Esophagus squamous epithelium (tissue), 5 donors: ENCODE measurements around the gene MS4A6A. TPM values are rescaled to one million over a fixed set of nuclear protein-coding genes. Genes with fewer than 3 reads are reported as not detected.

ENCODE experiments used
- DNase-seq: peaks from one replicate; lab custom pipeline; 2025; lab: John Stamatoyannopoulos, UW
- H3K27ac ChIP-seq, 4 donors: fragments of 200-600 bp; sonication (generic); one replicate each; pipeline ENCODE4 v1.5.1; 2016 to 2019; ENCODE audit warnings: mild to moderate bottlenecking in 1 of 4
- H3K27me3 ChIP-seq, 4 donors: fragments of 200-600 bp; sonication (generic); 1 replicate in 3 of 4; 2 replicates in 1 of 4; pipeline versions ENCODE4 v1.5.1 to v1.6.0; 2017 to 2021; ENCODE audit warnings: antibody characterized with exemption in 1 of 4
- H3K36me3 ChIP-seq, 3 donors: fragments of 200-600 bp; sonication (generic); one replicate each; pipeline ENCODE4 v1.5.1; 2016 to 2019
- H3K4me1 ChIP-seq, 3 donors: fragments of 200-600 bp; sonication (generic); one replicate each; pipeline ENCODE4 v1.5.1; 2017 to 2019
- H3K4me3 ChIP-seq, 4 donors: fragments of 200-600 bp; sonication (generic); 1 replicate in 3 of 4; 2 replicates in 1 of 4; pipeline ENCODE4 v1.5.1; 2016 to 2019; ENCODE audit warnings: mild to moderate bottlenecking in 2 of 4, moderate library complexity in 1 of 4
- H3K9me3 ChIP-seq, 3 donors: fragments of 200-600 bp; sonication (generic); one replicate each; pipeline ENCODE4 v1.5.1; 2016 to 2019
- CTCF ChIP-seq, 6 experiments: fragments of 450-650 bp in 4 of 6; fragments of 200-600 bp in 2 of 6; sonication (generic) in 2 of 6; IDR thresholded peaks; one replicate each; pipeline ENCODE4 v1.5.1; 2016 to 2019; ENCODE audit warnings: antibody characterized with exemption in 6 of 6, mild to moderate bottlenecking in 4 of 6, moderate library complexity in 4 of 6
- POLR2A ChIP-seq, 4 donors: fragments of 450-650 bp; IDR thresholded peaks; one replicate each; pipeline ENCODE4 v1.6.1; 2017; ENCODE audit warnings: antibody characterized with exemption in 4 of 4, mild to moderate bottlenecking in 4 of 4, moderate library complexity in 3 of 4
- WGBS, 2 donors: methylation state at CpG; one replicate each; pipeline ENCODE4 v1.1.5; 2018; 5-methylcytosine and 5-hydroxymethylcytosine counted together
- intact Hi-C: fragments of 100-400 bp; cut with DNase I; formaldehyde crosslinking; loops from one replicate; pipeline ENCODE4 v1.15.0; 2022
- small RNA-seq, 4 donors: library from RNA; depleted of rRNA; stranded (forward); fragments of <200 nt; gene quantifications; one replicate each; pipeline ENCODE3, GENCODE V24; 2016
- total RNA-seq, 4 donors: library from RNA; depleted of rRNA; stranded (reverse); fragments of >200 nt; gene quantifications; one replicate each; pipeline ENCODE4 v1.1.0, GENCODE V29; 2016
- donor health status: DM: yes; HTN: yes; CAD: no.

The MS4A6A gene
- total RNA-seq, 4 donors from 2014 or later = 2.7 to 87.7 (median 23.7) TPM

GRCh38 chr11:60125956-60126585 is 56.8 kb downstream of the MS4A6A start:
- H3K27me3 ChIP-seq = no peaks in the 10 kb centered on the region

GRCh38 chr11:60124802-60125432 is 58.0 kb downstream of the MS4A6A start:
- TF ChIP-seq POLR2A (IDR thresholded peaks at IDR 0.05) (no peak), CTCF (IDR thresholded peaks at IDR 0.05) (no peak)
- H3K9me3 ChIP-seq = no peaks in the 10 kb centered on the region
- no peaks in the 10 kb centered on the region for H3K27me3 ChIP-seq
- no peaks in the 10 kb centered on the region for H3K36me3 ChIP-seq
- no peaks in the 10 kb centered on the region for H3K4me1 ChIP-seq
- no peak overlapping the region for H3K27ac ChIP-seq
- H3K4me3 ChIP-seq = no peak overlapping the region
- no peak for DNase-seq
- intact Hi-C loops = no loop called here
- WGBS, 2 donors = 52 to 56% methylated on average over 10 to 11 of the region's 11 CpGs

More at GRCh38 chr11:60125956-60126585, 56.8 kb downstream of the MS4A6A start:
- H3K4me1 ChIP-seq = no peaks in the 10 kb centered on the region
- no peaks in the 10 kb centered on the region for H3K9me3 ChIP-seq
- H3K27ac ChIP-seq = no peak overlapping the region
- TF ChIP-seq POLR2A (IDR thresholded peaks at IDR 0.05) = no peak
- no peak for TF ChIP-seq CTCF (IDR thresholded peaks at IDR 0.05)
- no peak overlapping the region for H3K4me3 ChIP-seq
- DNase-seq = no peak
- intact Hi-C loops = no loop called here
- no peaks in the 10 kb centered on the region for H3K36me3 ChIP-seq

Small RNAs within 50 kb of the gene (small RNA-seq; reads per million reads assigned to genes)
- gene MIR6503 = 0 to 0.71 (median 0.38) reads per million in 4 donors

Other genes with a start within 250 kb of the MS4A6A start
- gene OOSP1, start 244.7 kb downstream of the MS4A6A start, total RNA-seq = not detected
- gene OOSP4A, start 219.1 kb downstream of the MS4A6A start, total RNA-seq = under 1 TPM in 1 of 4 donors, not detected in 3; 0.95 TPM
- gene OOSP4B, start 165.9 kb downstream of the MS4A6A start, total RNA-seq = not detected
- gene OOSP2, start 142.7 kb downstream of the MS4A6A start, total RNA-seq = not detected
- gene MS4A3, start 126.4 kb downstream of the MS4A6A start, total RNA-seq = not detected
- gene MS4A2, start 94.4 kb downstream of the MS4A6A start, total RNA-seq = 10 to 100 TPM in 1 of 4 donors, under 1 TPM in 1, not detected in 2; 0.12 to 13.2 TPM
- gene MS4A4E, start 60.1 kb upstream of the MS4A6A start, total RNA-seq = 1 to 10 TPM in 1 of 4 donors, under 1 TPM in 2, not detected in 1; 0.32 to 4.2 (median 0.88) TPM
- 10 to 100 TPM in 2 of 4 donors, 1 to 10 TPM in 1, under 1 TPM in 1; 0.42 to 32.0 (median 8.3) TPM for gene MS4A4A, start 97.6 kb upstream of the MS4A6A start, total RNA-seq
- gene MS4A6E, start 144.2 kb upstream of the MS4A6A start, total RNA-seq = not detected
- gene MS4A7, start 195.4 kb upstream of the MS4A6A start, total RNA-seq = 10 to 100 TPM in 2 of 4 donors, 1 to 10 TPM in 2; 3.8 to 23.5 (median 10.3) TPM
- under 1 TPM; 0.15 to 0.95 (median 0.42) TPM for gene MS4A14, start 213.4 kb upstream of the MS4A6A start, total RNA-seq
- not detected for gene MS4A5, start 246.5 kb upstream of the MS4A6A start, total RNA-seq